Right lobe of liver (tissue), 6 donors: ENCODE measurements around the gene CCDC28B. TPM values are rescaled to one million over a fixed set of nuclear protein-coding genes. Genes with fewer than 3 reads are reported as not detected.

Source experiments
- ATAC-seq, 4 donors: fragments of 200-7000 bp; cut with Tn5 transposase; one replicate each; pipeline ENCODE4 v1.9.1; 2020; ENCODE audit warnings: mild to moderate bottlenecking in 4 of 4, moderate library complexity in 4 of 4
- DNase-seq, 3 donors: peaks; one replicate each; pipeline ENCODE4 v3.0.0-alpha.2; 2020
- H3K27ac ChIP-seq, 3 donors: fragments of 200-600 bp; one replicate each; pipeline ENCODE4 v1.8.0; 2022
- H3K27me3 ChIP-seq, 2 donors: fragments of 200-600 bp; one replicate each; pipeline ENCODE4 v1.8.0; 2022
- H3K36me3 ChIP-seq, 4 donors: fragments of 200-600 bp; sonication (generic) in 1 of 4; one replicate each; pipeline versions ENCODE4 v1.5.1 to v1.8.0; 2017 to 2022; ENCODE audit warnings: control low read depth in 1 of 4
- H3K4me1 ChIP-seq, 4 donors: fragments of 200-600 bp; sonication (generic) in 1 of 4; one replicate each; pipeline versions ENCODE4 v1.5.1 to v1.8.0; 2017 to 2022; ENCODE audit warnings: control low read depth in 1 of 4
- H3K4me3 ChIP-seq, 3 donors: fragments of 200-600 bp; one replicate each; pipeline ENCODE4 v1.8.0; 2022
- H3K9me3 ChIP-seq, 4 donors: fragments of 200-600 bp; sonication (generic) in 1 of 4; one replicate each; pipeline versions ENCODE4 v1.5.1 to v1.8.0; 2017 to 2022; ENCODE audit warnings: control low read depth in 1 of 4
- POLR2A ChIP-seq: fragments of 450-650 bp; IDR thresholded peaks from one replicate; pipeline ENCODE4 v1.6.1; 2017; ENCODE audit warnings: antibody characterized with exemption, mild to moderate bottlenecking
- WGBS: methylation state at CpG from one replicate; pipeline ENCODE4 v1.1.6; 2018; ENCODE audit warnings: low coverage, low lambda C conversion rate; ENCODE audit not compliant: insufficient coverage; ENCODE audit errors: missing lambda C conversion rate; 5-methylcytosine and 5-hydroxymethylcytosine counted together
- intact Hi-C, 2 donors: fragments of 100-400 bp; cut with DNase I; formaldehyde crosslinking; loops; one replicate each; pipeline versions ENCODE4 v1.11.2 to v1.14.1; 2022
- total RNA-seq, 6 experiments: library from RNA; depleted of rRNA in 2 of 6; stranded (reverse); fragments of >200 nt in 2 of 6; fragmentation: NEBNext Ultra II Directional in 3 of 6; extraction: Animal tissue kit (Norgen Biotek cat#: 25700) in 3 of 6; gene quantifications; one replicate each; pipeline versions ENCODE4 v1.1.0 to v1.2.4, GENCODE V29; 2016 to 2023
- TF ChIP-seq, protein P1 (sequence below), 4 donors: fragments of 200-600 bp in 3 of 4; fragments of 450-650 bp in 1 of 4; IDR thresholded peaks; one replicate each; pipeline versions ENCODE4 v1.5.1 to v1.8.0; 2016 to 2022; ENCODE audit warnings: antibody characterized with exemption in 4 of 4, mild to moderate bottlenecking in 2 of 4
- donor health status: DM: no; HTN: yes; CAD: no.
- donor health status: DM: no; HTN: no; CAD: no.
- donor health status: DM: no; HTN: no; CAD: no.
- donor health status: DM: no; HTN: yes; CAD: no.
- donor health status: DM: no; HTN: yes; CAD: no.

Gene CCDC28B
- total RNA-seq, 6 experiments from 2014 or later, result 0.56 to 1.3 (median 0.68) TPM

DNA sequence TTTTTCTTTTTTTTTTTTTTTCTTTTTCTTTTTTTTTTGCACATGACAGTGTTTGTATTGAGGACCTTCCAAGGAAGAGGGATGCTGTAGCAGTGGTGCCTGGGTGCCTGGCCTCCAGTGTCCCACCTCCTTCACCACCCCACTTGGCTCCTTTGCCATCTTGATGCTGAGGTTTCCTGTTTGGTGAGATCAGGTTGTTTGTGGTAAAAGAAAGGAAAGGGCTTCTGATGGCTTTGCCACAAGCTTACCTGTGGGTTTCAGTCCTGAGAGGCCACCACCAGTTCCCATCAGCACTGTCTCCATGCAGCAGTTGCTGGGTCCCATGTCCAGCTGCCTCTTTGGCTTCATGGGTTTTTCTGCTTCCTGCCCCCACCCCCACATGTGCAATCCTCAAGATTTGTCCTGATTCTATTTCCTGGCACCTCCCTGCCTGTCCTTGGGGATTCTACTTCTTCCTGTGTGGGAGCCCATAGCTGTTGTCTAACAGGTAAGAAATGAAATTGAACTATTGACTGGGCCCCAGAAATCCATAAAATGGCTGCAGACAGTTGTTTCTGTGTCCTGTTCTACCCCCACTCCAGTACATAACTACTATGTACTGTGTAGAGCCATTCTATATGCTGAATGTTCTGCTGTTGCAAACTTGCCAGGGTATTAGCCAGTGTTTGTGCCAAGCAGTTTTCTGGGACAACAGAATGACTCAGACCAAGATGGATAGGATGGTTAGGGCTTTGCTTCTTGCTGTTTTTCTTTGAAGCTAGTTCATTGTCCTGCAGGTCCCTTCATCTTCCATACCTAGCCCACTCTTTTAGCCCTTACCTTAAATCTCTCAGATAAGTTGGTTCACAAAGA lies 4.2 kb upstream of the CCDC28B start:
- no peaks in the 10 kb centered on the region for H3K27me3 ChIP-seq
- TF ChIP-seq, protein P1, sequence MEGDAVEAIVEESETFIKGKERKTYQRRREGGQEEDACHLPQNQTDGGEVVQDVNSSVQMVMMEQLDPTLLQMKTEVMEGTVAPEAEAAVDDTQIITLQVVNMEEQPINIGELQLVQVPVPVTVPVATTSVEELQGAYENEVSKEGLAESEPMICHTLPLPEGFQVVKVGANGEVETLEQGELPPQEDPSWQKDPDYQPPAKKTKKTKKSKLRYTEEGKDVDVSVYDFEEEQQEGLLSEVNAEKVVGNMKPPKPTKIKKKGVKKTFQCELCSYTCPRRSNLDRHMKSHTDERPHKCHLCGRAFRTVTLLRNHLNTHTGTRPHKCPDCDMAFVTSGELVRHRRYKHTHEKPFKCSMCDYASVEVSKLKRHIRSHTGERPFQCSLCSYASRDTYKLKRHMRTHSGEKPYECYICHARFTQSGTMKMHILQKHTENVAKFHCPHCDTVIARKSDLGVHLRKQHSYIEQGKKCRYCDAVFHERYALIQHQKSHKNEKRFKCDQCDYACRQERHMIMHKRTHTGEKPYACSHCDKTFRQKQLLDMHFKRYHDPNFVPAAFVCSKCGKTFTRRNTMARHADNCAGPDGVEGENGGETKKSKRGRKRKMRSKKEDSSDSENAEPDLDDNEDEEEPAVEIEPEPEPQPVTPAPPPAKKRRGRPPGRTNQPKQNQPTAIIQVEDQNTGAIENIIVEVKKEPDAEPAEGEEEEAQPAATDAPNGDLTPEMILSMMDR (IDR thresholded peaks at IDR 0.05), result no peak
- TF ChIP-seq POLR2A, result no peak
- H3K9me3 ChIP-seq, result no peaks in the 10 kb centered on the region
- H3K36me3 ChIP-seq, result peaks cover 23 to 58% (median 38%) of the 10 kb centered on the region in 4 donors
- H3K27ac ChIP-seq, result no peak overlapping the region
- ATAC-seq (no peak), DNase-seq (no peak)
- intact Hi-C loops, result no loop called here
- peaks cover 0 to 17% (median 7%) of the 10 kb centered on the region in 4 donors for H3K4me1 ChIP-seq
- H3K4me3 ChIP-seq, result no peak overlapping the region

DNA sequence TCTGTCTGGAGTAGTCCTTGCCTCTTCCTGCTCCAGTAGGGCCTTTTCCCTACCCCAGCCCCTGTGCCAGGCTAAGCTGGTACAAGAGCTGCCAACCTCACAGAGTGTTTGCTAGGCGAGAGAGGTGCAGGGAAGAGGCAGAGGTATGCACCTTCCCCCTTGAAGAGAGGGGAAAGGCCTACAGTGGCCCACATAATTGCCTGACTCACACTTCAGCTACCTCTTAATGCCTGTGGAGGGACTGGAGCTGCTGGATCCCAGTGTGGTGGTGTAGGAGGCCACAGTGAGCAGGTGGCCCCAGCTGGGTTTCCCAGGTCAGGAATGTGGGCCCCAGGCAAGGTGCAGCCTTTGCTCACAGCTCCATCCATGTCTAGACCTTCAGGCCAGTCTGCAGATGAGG lies 3.3 kb upstream of the CCDC28B start:
- no CpG with 5 or more reads among the region's 1 CpG for WGBS
- DNase-seq (no peak), ATAC-seq (no peak)
- Histone ChIP-seq H3K36me3 (peaks cover 17 to 49% (median 32%) of the 10 kb centered on the region in 4 donors), H3K27ac (no peak overlapping the region), H3K27me3 (no peaks in the 10 kb centered on the region), H3K4me1 (peaks cover 0 to 17% (median 7%) of the 10 kb centered on the region in 4 donors), H3K4me3 (no peak overlapping the region), H3K9me3 (no peaks in the 10 kb centered on the region)
- TF ChIP-seq, protein P1 (IDR thresholded peaks at IDR 0.05), result no peak
- no peak for TF ChIP-seq POLR2A
- intact Hi-C loops, result no loop called here

DNA sequence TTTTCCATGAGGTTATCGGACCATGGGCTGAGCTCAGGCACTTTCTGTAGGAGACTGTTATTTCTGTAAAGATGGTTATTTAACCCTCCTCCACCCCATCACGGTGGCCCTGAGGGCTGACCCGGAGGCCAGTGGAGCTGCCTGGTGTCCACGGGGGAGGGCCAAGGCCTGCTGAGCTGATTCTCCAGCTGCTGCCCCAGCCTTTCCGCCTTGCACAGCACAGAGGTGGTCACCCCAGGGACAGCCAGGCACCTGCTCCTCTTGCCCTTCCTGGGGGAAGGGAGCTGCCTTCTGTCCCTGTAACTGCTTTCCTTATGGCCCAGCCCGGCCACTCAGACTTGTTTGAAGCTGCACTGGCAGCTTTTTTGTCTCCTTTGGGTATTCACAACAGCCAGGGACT lies 2.6 kb upstream of the CCDC28B start:
- Histone ChIP-seq H3K4me1 (peaks cover 0 to 17% (median 7%) of the 10 kb centered on the region in 4 donors), H3K27ac (no peak overlapping the region), H3K9me3 (no peaks in the 10 kb centered on the region), H3K36me3 (peaks cover 13 to 42% (median 27%) of the 10 kb centered on the region in 4 donors), H3K4me3 (no peak overlapping the region), H3K27me3 (no peaks in the 10 kb centered on the region)
- DNase-seq, result peak in 1 of 3 donors; percentile 48
- no peak for ATAC-seq
- 66% methylated on average over 4 of the region's 6 CpGs for WGBS
- no peak for TF ChIP-seq POLR2A
- TF ChIP-seq, protein P1 (IDR thresholded peaks at IDR 0.05), result no peak
- intact Hi-C loops, result no loop called here

DNA sequence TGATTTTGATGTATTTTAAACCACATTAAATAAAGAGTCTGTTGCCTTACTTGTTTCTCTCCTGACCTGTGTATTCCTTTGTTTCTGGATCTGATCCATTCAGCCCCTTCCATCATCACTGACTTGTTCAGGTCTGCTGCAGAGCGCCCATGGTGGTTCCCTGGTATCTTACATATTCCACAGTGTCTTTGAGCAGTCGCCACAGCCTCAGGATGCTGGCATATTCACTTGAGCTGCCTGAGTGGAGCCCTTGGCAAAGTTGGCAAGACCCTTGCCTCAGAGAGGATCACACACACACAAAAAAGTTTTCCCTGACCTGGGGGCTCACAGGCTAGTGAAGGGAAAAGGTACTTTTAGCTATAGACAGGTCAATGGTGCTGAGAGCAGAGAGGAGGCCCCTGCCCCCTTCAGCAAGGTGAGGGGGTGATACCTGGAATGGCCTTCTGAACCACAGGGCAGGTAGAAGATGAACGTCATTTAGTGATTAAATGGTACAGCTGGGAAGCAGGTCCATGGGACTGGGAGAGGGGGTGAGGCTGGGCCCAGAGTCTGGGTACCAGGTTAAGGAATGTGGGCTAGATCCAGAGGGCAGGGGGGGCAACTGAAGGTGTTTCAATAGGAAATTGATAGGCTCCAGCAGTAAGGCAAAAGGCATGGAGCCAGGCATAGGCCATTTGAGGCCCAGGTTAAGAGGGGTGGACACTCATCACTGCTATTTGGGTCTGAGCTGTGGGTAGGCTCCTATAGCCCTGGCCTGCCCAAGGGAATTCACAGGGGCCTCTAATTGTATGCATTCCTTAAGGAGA lies 2.0 kb upstream of the CCDC28B start:
- Histone ChIP-seq H3K4me1 (peaks cover 0 to 17% (median 7%) of the 10 kb centered on the region in 4 donors), H3K27me3 (no peaks in the 10 kb centered on the region), H3K9me3 (no peaks in the 10 kb centered on the region), H3K36me3 (peaks cover 13 to 36% (median 22%) of the 10 kb centered on the region in 4 donors), H3K27ac (no peak overlapping the region), H3K4me3 (no peak overlapping the region)
- intact Hi-C loops, result no loop called here
- ATAC-seq (no peak), DNase-seq (peak in 1 of 3 donors; percentile 22)
- WGBS, result 57% methylated on average over 2 of the region's 3 CpGs
- TF ChIP-seq, protein P1 (IDR thresholded peaks at IDR 0.05), result no peak
- TF ChIP-seq POLR2A, result no peak
